HG02970 (cell line): Measurements from ENCODE around the gene FUCA1.
A peak's percentile ranks its signal among the peaks of the same experiment; 100 is the strongest.
"Not testable (repeated sequence)": the region's sequence is repeated elsewhere in the genome, so short reads cannot be mapped to it uniquely, and the experiment has no call there.

ENCODE experiments used
- ATAC-seq: cut with Tn5 transposase; IDR thresholded peaks from one replicate; pipeline ENCODE4 v1.9.1; 2021; ENCODE audit warnings: mild to moderate bottlenecking, moderate library complexity, moderate number of reproducible peaks; ENCODE audit not compliant: unreplicated experiment, low FRiP score

FUCA1 gene

DNA sequence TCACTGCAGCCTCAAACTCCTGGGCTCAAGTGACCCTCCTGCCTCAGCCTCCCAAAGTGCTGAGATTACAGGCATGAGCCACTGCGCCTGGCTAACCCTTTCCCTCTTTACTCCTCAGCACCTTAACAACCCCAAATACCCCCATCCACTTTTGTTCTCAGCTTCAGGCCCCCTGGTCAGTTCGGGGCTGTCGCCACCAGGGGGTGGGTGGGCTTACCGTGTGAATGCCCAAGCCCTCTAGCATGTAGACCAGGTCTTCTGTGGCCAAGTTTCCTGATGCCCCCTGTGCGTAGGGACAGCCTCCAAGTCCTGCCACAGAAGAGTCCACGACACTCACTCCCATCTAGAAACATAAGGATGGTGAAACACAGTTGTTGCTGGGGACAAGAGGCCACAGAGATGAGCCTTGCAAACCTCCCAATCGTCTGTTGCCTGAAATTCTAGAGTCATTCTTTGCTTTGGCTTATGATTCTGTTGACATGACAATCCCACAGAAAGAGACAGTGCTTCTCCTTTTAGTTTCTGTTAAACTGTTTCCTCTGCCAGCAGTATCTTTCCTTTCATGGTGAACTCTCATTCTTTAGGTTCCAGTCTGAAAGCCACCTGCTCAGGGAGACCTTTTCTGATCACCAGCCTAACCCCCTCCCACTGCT lies 63.8 kb downstream of the FUCA1 start:
- ATAC-seq, result no peak

DNA sequence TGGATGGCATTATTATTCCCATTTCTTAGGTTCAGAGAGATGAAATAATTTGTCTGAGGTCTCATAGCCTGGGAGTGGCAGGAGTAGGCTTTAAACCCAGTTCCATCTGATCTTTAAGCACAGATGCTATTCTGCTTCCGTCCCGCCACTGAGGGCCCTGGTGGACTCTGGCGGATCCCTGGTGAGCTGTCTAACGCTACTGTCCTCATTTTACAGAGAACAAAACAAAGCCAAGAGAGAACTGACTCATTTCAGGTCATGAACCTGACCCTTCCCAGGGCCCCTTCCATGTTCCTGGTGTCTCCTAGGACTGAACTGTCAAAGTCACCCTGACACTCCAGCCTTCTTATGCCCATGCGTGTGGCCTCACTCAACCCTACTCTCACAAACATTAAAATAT lies 64.4 kb downstream of the FUCA1 start:
- no peak for ATAC-seq

DNA sequence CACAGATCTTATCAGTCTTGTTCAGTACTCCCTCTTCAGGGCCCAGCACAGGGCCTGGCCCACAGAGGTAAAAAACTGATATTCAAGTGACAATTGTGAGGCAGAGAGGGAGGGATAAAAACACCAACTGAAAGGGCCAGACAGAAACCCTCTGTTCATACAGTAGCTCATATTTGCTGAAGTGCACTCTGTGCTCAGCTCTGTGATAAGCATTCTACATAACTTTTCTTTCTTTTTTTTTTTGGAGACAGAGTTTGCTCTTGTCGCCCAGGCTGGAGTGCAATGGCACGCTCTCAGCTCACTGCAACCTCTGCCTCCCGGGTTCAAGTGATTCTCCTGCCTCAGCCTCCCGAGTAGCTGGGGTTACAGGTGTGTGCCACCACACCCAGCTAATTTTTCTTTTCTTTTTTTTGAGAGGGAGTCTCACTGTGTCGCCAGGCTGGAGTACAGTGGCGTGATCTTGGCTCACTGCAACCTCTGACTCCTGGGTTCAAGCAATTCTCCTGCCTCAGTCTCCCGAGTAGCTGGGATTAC lies 65.2 kb downstream of the FUCA1 start:
- not testable (repeated sequence) for ATAC-seq

DNA sequence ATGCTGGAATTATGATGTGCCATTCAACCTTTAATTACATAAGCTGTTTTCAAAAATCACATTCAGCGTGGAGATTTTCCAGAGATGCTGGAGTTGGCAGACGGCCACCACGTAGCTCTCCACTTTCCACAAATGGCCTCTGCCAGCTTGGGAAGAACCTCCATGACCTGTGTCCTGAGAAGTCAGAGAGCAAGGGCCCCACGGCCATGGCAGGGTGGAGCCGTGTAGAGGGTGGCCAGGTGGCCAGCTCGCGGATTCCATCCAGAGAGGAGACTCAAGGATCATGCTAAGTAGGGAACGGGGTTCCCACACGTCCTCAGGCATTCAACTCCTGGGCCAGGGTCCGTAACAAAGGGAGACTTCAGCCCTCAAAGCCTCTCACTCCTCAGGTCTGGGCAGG lies 66.2 kb downstream of the FUCA1 start:
- ATAC-seq, result no peak

DNA sequence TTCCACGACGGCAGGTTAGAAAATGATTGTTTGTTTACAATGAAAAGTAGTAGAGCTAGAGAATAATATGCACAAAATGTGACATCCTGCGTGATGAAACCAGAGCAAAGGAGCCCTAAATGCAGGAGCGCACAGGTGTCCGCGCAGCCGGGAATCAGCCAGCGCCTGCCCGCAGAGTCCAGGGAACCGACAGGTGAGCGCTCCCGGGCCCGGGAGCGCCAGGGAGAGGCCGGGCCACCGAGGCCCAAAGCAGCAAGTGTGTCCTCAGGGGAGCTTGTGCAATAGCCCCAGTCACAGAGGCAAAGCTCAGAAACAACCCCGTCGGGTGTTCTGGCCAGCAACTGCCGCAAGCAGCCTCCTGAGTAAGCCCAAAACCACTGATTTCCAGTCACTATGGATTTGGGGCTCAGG lies 66.7 kb downstream of the FUCA1 start:
- no peak for ATAC-seq

DNA sequence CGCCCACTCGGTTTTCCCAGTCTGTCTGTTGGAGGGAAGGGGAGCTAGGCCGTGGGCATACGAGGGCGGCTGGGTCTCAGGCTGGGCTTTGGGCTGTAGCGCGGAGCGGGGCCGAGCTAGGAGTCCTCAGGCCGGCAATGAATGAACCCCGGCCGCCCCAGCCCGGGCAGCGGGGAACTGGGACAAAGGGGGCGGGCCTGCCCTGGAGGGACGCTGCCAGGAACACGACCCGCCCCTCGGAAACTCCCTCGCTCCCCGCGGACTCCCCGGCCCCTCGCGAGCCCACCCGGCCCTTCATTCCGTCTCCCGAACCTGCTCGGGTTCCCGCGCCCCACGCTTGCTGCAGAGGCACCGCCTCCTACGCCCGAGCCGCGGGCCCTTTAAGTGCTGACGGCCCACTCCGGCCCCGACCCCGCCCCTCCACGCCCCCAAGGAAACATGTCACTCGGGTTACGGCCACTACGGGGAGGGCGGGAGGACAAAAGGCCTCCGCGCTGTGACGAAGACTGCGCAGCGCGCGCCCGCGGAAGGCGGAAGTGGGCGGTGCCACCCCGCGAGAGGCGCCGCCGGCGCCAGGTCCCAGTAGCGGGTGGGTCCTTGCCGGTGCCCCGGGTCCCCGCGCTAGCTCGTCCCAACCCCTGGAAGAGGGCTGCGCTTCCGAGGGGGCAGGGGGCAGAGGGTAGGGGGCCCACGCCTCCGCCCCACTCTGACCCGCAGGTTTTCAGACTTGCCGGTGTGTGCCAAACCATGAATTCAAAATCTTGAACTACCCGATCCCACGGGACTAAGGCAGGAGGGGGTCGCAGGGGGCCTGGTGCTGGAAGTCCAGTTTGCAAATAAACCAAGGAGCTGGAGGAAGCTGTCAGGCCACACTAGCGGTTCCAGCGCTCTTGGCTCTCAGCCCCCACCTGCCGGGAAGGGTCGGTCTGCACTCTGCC lies 67.4 kb downstream of the FUCA1 start, which contains the start of gene GALE:
Gene GALE, minus strand, starts transcription at position 355 of the 938 bp plus-strand sequence. CDS start 1,747 bp downstream, outside the sequence.
- peak; percentile 75 for ATAC-seq

DNA sequence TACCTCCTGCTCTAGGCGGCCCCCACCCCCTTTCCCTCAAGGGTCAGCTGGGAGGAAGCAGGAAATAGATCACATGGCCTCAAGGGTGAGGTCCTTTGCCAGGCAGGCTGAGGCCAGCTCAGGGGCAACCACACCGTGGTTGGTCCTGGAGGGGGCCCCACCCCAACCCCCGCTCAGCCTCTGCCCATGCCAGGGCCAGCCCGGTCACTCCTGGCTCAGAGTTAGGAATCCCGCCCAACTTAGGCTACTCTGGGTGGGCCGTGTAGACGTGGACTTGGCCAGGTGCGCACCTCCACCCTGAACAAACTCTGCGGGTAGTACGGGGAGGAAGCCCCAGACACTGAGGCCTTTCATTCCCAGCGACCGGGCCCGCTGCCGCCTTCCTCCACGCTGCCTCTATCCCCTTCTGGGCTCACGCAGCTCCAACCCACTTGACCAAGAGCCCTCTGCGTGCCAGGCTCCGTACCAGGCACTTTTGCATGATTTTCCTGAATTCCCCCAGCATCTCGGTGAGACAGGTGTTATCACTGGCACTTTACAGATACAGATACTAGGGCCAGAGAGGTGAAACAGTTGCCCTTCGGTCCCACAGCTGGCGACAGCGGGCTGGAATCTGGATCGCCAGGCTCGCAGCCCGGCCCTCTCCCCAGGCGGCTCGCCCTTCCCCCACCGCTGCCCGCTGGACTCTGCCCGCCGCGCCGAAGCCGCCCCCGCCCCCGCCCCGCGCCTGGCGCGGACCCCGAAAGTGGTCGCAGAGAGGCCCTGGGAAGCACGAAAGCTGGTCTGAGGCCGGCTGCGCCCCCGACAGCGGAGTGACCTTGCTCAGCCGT lies 68.3 kb downstream of the FUCA1 start:
- ATAC-seq, result no peak

DNA sequence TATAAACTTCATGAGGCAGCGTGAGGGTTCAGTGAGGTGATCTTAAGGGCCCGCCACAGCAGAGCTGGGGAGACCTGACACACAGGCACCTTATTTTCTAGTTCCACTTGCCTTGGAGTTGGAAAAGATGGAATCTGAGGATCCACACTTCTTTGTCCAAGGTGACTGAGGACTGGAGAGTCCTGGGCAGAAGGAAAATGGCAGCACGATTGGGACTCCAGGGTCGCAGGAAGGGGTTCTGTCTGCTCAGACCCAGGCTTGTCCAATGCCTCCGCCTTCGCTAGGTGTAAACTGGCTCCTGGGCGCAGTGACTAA lies 68.9 kb downstream of the FUCA1 start:
- ATAC-seq, result no peak

DNA sequence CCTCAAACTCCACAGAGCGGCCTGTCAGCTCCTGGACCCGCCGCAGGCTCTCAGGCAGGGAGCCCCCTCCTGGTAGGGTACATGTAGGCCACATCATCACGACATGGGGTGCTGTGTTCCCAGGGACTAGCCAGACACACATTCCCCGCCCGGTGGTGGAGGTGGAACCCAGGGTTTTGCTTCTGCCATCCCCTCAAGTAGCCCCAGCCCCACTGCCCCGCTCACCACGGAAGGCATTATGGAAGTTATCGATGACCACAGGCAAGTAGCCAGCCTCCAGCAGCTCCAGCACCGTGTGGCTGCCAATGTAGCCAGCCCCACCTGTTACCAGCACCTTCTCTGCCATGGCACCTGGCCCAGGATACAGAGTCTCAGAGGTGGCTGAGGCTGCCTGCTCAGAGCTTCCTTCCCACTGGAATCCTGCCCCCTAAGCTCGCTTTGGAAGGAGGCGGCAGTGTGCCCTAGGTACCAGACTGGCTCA lies 69.4 kb downstream of the FUCA1 start:
- ATAC-seq, result no peak

DNA sequence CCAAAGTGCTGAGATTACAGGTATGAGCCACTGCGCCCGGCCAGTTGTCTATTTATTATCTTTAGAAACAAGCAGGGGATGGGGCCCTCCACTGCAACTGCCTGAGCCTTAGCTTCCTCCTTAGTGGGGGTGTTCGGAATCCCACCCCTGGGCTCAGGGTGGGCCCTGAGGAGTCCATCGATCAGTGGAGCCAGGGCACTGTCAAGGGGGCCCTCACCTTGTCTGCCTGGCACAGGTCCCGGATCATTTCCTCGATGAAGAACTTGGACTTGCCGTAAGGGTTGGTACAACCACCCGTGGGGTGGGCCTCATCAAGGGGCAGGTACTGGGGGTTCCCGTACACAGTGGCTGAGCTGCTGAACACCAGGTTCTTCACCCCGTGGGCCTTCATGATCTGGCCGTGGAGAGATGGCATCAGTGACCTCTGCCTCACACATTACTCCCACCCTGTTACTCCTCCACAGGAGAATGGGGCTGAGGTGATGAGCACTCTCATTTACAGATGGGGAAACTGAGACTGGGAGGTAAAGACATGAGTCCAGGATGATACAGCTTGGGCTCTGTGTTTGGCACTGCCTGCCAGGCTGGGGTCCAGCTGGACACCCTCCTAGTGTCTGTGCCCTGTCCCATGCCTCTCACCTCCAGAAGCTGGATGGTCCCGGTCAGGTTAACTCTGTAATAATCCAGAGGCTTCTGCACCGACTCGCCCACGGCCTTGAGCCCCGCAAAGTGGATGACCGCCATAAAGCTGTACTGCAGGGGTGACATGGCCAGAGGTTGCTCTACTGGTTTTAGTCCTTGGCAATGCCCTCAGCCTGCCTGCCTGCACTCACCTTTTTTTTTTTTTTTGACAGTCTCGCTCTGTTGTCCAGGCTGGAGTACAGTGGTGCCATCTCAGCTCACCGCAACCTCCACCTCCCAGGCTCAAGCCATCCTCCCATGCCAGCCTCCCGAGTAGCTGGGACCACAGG lies 70.3 kb downstream of the FUCA1 start:
- no peak for ATAC-seq

DNA sequence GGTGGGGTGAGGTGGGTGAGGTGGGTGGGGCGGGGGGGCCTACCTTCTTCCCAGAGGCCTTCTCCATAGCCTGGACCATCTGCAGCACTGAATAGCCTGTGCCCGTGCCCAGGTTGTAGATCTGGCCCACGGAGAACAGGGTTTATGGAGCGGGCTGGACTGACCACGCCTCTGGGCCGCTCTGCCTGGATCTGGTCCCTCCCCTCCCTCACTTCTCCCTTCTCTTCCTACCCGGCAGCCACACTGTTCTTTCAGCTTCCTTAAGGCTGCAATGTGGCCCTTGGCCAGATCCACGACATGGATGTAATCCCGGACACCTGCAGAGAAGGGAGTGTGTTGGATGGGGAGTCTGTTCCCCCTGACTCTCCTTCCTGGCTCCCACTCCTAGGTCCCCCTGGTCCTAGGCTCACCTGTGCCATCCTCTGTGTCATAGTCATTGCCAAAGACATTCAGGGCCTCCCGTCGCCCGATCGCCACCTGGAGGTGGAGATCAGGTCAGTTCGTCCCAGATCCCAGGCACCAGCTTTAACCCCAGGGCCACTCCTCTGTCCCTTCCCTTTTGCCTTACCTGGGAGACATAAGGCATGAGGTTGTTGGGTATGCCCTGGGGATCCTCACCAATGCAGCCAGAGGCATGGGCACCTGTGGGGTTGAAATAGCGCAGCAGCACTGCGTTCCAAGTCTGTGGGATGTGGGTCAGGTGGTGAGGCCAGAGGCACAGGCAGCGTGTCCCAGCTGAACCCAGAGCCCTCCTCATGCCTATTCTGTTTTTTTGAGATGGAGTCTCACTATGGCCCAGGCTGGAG lies 71.4 kb downstream of the FUCA1 start:
- ATAC-seq, result no peak

DNA sequence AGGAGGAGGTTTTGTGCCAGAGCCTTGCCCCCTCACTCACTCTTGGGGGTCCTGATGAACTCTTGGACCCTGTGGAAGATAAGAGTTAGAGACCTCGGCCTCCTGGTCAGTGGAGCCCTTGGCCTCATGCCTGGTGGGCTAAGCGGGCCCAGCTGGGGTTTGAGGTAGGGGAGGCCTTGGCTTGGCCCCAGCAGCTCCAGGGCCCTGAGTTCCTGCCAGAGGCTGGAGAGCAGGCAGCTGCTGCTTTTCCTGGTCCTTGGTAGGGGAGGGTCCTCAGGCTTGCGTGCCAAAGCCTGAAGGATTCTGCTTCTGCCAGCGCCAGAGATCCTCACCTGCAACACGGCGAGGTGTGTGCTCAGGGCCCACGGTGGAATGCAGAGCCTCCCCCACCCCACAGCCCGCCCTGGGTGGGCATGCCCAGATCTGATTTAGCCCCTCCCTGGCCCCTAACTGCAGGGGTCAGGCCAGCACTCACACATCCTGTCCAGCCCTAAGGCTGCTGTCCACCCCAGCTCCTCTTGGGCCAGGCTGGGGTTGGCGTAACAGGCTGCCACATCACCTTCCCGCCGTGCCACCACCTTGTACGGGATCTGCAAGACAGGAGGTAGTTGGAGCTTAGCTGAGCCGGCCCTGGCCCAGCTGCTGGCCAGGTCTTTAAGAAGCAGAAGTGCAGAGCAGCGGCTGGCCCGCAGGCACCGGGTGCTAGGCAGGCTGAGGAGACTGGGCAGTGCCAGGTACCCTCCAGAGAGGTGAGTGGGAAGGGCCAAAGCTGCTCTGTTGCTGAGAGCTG lies 72.2 kb downstream of the FUCA1 start:
- ATAC-seq, result no peak
